ENCODE results near the gene ADAMTS17.

Gene ADAMTS17

DNA sequence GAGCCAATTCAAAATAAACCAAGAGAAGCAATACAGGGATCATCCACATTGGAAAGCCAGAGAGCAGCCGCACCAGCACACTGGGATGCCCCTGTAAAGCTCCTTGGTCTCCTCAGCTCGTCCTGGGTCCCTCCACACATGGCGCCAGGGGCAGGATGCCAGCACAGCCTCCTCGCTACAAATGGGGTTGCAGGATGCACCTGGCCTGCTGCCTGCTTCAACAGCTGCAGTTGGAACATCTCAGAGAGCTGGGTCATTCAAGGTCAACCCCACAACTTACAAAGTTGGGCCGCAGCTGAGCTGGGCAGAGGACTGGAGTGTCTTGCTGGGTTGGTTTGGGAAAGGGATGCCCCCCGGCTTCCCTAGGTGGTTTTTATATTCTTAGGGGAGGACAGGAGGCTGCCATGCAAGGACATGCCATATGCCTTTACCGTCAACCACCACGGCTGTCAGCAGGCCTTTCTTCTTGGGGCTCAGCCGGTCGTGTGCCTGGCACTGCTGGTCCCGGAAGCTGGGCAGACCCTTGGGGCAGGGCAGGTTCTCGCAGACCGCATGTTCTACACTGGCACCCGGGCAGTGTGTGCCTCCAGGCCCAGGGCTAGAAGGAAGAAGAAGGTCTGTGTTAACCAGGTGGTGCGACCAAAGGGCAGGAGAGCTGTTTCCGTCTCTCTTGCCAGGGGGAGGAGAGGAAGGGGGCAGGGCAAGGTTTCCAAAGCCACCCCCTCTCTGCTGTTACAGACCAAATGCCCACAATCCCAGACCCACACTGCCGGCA lies 225.2 kb downstream of the ADAMTS17 start:
- H3K36me3 Mint-ChIP-seq (ENCODE audit: low read depth) = peaks cover 27% of the 10 kb centered on the region
- H3K4me1 Mint-ChIP-seq (ENCODE audit: low read depth) = peaks cover 32% of the 10 kb centered on the region
- H3K27ac Mint-ChIP-seq = no peak overlapping the region
- no peak overlapping the region for H3K4me3 Mint-ChIP-seq
- peaks cover 13% of the 10 kb centered on the region for H3K9me3 Mint-ChIP-seq
- DNase-seq = no peak
- H3K27me3 Mint-ChIP-seq = no peaks in the 10 kb centered on the region

DNA sequence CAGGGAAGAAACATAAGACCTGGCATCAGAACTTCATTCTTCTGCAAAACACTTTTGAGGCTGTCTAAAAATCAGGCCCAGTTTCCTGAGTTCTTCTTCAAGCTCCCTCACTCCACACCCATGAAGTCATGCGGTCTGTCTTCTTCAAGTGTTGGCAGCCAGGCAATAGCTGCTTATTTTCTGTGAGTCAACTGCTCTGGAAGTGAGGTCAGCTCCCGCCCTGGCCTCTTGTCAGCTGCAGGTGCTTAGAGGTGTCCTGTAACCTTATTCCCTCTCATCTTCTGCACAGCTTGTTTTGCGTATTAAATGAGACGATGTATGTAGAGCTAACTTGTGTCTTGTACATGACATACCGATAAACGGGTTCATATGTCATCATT lies 226.1 kb downstream of the ADAMTS17 start:
- Mint-ChIP-seq H3K4me3 (no peak overlapping the region), H3K27me3 (no peaks in the 10 kb centered on the region), H3K27ac (no peak overlapping the region), H3K9me3 (peaks cover 5% of the 10 kb centered on the region), H3K36me3 (ENCODE audit: low read depth) (peaks cover 19% of the 10 kb centered on the region), H3K4me1 (ENCODE audit: low read depth) (peaks cover 42% of the 10 kb centered on the region)
- DNase-seq = no peak

DNA sequence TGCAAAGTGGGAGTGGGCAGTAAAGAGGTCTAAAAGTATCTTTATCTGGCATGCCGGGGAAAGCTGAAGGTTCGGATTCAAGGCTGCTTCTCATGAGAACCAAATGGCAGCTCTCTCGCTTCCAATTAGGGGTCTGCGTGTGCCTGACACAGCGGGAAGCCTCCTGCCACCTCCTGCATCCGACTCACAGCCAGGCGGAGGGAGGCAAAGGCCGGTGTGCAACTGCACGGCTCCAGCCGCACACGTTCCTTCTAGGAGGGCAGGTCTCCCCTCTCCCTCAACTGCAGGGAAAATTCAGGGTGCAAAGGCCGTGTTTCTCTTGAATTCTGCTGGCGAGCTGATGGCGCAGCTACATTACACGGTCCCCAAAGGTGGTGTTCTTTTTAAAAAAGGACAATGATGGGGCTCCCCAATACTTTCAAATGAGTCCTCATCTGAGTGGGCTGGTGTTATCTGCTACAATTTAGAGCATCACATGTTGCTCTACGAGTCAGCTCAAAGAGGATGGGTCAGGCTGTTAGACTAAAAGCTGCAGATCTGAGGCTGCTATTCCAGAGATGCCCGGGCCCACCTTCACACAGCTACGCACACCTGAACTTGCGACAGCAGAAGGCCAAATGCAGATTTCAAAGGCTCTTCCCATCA lies 226.6 kb downstream of the ADAMTS17 start:
- Mint-ChIP-seq H3K27me3 (no peaks in the 10 kb centered on the region), H3K36me3 (ENCODE audit: low read depth) (peaks cover 15% of the 10 kb centered on the region), H3K4me3 (no peak overlapping the region), H3K9me3 (peaks cover 2% of the 10 kb centered on the region), H3K4me1 (ENCODE audit: low read depth) (peaks cover 47% of the 10 kb centered on the region), H3K27ac (no peak overlapping the region)
- DNase-seq = no peak

DNA sequence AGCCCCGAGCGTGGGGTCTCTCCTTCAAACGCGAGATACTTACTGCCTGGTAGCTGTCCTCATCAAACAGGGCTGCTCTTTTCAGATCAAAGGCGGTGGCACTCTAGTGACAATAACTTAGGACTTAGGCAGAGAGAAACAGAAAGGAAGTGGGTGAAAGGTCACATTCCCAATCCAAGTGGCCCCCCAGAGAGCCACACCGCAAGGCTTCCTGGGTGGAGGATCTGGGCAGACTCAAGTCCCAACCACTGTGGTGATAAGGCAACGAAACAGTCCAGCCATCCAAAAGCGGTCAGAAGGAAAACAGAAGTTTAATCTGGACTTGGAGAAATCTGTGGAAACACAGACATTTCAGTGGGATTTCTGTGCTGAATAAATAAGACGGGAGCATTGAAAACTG lies 227.2 kb downstream of the ADAMTS17 start:
- H3K9me3 Mint-ChIP-seq = no peaks in the 10 kb centered on the region
- peaks cover 10% of the 10 kb centered on the region for H3K36me3 Mint-ChIP-seq (ENCODE audit: low read depth)
- no peak for DNase-seq
- no peaks in the 10 kb centered on the region for H3K27me3 Mint-ChIP-seq
- H3K4me1 Mint-ChIP-seq (ENCODE audit: low read depth) = peaks cover 49% of the 10 kb centered on the region
- peak overlapping the region; percentile 80 for H3K27ac Mint-ChIP-seq
- no peak overlapping the region for H3K4me3 Mint-ChIP-seq

DNA sequence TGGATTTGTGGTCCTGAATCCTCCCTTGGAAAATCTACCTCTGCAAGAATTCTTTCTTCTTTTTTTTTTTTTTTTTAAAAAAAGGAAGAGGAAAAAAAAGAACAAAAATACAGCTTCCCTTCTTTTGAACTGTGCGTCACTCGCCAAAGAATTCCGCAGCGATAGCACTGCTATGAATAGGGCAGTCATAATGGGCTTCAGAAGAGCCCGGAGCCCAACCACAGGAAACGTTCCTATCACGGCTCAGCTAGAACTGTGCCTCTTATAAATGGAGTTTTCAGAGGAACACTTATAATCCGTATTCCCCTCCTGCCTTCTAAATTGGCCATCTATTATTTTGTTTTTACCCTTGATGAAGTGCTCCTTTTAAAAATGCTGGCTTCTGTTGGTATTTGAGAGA lies 227.7 kb downstream of the ADAMTS17 start:
- peaks cover 7% of the 10 kb centered on the region for H3K36me3 Mint-ChIP-seq (ENCODE audit: low read depth)

DNA sequence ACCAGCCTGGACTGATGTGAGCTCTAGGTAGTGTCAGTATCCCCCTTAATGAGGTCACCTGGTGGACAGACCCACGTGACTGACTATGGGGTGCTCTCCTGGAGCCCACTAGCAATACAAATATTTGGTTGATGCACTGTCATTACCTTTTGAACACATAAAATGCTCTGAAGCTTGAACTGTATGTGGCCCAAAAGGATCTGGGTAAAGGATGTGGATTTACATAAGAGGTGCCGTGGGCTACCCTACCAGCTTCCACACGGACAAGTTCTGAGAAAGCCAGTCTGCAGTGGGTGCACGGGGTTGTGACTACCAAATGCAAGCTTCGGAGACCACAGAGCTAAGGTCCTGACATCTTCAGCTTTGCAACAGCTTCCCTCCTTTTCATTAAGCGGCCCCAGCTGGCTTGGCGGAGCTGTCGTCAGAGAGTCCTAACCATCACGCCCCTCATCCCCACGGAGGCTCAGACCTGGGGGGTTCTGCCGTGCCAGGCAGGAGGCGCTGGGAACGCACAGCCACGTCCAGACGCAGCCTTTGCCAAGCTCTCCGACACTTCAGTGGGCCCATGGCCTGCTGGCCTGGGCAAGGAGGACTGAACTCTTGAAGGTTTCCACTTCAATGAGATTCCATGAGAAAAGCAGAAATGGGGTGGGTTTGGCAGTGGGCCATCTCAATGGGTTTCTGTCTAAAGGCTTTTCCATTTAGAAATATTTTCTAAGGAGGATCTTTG lies 228.3 kb downstream of the ADAMTS17 start:
- Mint-ChIP-seq H3K27ac (peak overlapping the region; percentile 99), H3K4me1 (ENCODE audit: low read depth) (peaks cover 56% of the 10 kb centered on the region), H3K36me3 (ENCODE audit: low read depth) (peaks cover 7% of the 10 kb centered on the region), H3K4me3 (no peak overlapping the region), H3K9me3 (no peaks in the 10 kb centered on the region), H3K27me3 (no peaks in the 10 kb centered on the region)
- no peak for DNase-seq

More for the DNA sequence above, 227.7 kb downstream of the ADAMTS17 start:
- DNase-seq = no peak
- no peaks in the 10 kb centered on the region for H3K9me3 Mint-ChIP-seq
- H3K27ac Mint-ChIP-seq = peak overlapping the region; percentile 80
- H3K4me1 Mint-ChIP-seq (ENCODE audit: low read depth) = peaks cover 53% of the 10 kb centered on the region
- no peak overlapping the region for H3K4me3 Mint-ChIP-seq
- H3K27me3 Mint-ChIP-seq = no peaks in the 10 kb centered on the region

DNA sequence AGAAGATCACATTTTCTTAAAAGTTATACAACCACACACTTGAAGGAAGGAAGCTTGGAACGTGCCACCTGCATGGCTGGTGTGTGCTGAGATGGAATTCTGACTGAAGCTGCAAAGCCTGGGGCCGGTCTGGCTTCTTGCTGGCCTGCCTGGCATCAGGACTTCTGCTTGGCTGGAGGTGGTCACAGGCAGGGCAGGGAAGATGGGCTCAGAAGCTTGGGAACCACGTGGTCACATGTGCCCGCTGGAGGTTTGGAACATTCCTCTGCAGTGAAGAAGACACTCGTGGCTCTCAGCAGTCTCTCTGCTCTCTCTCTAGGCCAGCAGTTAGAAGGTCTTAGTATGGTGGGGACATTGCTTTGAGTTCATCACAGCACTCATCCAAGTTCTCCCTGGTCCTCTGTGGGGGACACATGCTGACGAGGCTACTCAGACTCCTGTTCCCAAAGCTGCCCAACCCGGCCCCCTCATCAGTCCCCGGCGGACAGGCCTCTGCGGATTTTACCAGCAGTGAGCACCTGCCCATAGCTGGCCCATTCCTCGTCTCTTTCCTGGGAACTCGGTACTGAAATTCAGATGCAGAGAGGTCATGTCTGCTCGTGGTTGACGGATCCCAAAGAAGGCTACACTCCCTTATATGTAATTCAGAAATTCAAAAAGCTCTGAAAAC lies 229.0 kb downstream of the ADAMTS17 start:
- Mint-ChIP-seq H3K4me1 (ENCODE audit: low read depth) (peaks cover 56% of the 10 kb centered on the region), H3K36me3 (ENCODE audit: low read depth) (peaks cover 7% of the 10 kb centered on the region), H3K27me3 (no peaks in the 10 kb centered on the region), H3K4me3 (no peak overlapping the region), H3K27ac (peak overlapping the region; percentile 99), H3K9me3 (no peaks in the 10 kb centered on the region)
- no peak for DNase-seq

DNA sequence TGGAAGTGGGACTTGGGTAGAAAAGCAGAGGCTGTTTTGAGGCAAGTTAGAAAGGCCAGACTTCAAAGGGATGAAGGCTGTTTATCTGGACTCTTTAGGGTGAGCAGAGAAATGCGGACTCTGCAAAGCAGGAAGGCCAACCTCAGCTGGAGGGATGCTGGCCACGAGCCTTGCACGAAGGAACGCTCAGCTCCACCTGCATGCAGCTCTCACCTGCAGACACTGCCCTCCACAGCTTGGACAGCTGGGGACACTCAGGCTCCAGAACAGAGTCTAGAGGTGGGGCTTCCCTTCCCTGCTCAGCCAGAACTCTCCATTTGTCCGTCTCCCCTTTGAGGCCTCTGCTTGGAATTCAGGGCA lies 229.7 kb downstream of the ADAMTS17 start:
- Mint-ChIP-seq H3K9me3 (no peaks in the 10 kb centered on the region), H3K4me3 (no peak overlapping the region), H3K4me1 (ENCODE audit: low read depth) (peaks cover 56% of the 10 kb centered on the region), H3K27ac (peak overlapping the region; percentile 99), H3K27me3 (no peaks in the 10 kb centered on the region), H3K36me3 (ENCODE audit: low read depth) (peaks cover 5% of the 10 kb centered on the region)
- DNase-seq = peak; percentile 40

DNA sequence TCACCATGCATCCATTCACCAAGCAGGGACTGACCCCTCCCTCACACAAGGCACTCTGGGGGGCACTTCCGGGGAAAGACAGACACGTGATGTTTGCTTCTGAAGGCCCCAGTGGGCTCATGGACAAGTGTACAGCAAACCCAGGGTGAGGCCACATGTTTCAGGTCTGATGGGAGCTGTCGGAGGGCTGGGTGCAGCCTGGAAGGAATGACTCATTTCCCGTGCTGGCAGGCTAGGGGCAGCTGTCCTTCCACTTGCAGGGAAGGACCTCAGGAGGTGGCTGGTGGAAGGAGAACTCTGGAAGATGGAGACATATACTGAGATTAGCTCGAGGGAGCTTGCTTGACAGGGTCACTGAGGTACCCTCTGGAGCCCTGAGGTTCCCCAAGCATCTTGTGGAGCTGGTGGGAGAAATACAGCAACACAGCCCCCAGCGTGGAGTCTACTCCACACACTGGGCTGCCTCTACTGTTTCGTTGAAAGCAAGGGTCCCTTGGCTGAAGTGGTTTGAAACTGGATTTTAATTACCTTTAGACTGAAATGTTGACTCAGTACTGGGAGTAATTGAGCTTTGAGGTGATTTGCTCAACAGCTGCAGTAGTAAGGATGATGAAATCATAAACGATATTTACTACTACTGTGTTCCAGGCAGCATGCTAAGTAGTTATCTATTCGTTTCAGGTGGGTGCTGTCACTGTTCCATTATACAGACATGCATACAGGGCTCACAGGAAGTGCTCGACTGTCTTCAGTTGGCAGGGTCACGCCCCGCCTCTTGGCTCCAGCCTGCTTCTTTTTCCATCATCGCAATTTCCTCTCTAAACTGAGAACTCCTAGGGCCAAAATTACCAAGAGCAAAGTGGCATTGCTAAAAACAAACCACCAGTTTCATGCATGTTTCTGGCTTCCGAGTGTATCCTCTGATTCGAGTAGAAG lies 230.4 kb downstream of the ADAMTS17 start:
- Mint-ChIP-seq H3K9me3 (no peaks in the 10 kb centered on the region), H3K4me1 (ENCODE audit: low read depth) (peaks cover 56% of the 10 kb centered on the region), H3K27me3 (no peaks in the 10 kb centered on the region), H3K36me3 (ENCODE audit: low read depth) (peaks cover 4% of the 10 kb centered on the region), H3K4me3 (peak overlapping the region; percentile 42), H3K27ac (peak overlapping the region; percentile 99)
- peak; percentile 58 for DNase-seq

DNA sequence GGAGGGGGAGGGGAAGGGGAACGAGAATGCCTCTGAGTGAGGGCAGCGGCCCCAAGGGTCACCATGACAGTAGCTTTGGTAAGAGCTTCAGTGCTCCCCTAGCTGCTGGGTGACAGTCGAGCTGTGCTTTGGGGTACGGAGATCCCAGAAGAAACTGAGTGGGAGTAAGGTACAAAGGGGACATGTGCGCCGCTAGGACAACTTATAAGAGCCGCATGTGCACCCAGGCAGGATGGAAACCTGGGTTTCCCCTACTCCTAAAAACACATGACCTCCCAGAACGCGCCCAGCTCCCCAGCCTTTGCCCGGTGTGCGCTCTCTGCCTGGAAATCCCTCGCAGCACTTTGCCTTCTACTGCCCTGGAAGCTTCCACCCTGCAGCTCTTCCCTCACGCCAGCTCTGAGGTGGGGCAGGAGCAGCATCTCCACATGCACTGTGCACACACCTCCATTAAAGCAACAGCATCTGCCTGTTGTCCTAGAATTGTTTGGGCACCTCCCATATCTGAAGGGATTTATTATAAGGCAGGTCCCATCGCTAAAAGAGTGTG lies 232.2 kb downstream of the ADAMTS17 start:
- DNase-seq = no peak
- Mint-ChIP-seq H3K4me1 (ENCODE audit: low read depth) (peaks cover 51% of the 10 kb centered on the region), H3K27ac (peak overlapping the region; percentile 7), H3K36me3 (ENCODE audit: low read depth) (peaks cover 2% of the 10 kb centered on the region), H3K4me3 (no peak overlapping the region), H3K27me3 (no peaks in the 10 kb centered on the region), H3K9me3 (no peaks in the 10 kb centered on the region)

DNA sequence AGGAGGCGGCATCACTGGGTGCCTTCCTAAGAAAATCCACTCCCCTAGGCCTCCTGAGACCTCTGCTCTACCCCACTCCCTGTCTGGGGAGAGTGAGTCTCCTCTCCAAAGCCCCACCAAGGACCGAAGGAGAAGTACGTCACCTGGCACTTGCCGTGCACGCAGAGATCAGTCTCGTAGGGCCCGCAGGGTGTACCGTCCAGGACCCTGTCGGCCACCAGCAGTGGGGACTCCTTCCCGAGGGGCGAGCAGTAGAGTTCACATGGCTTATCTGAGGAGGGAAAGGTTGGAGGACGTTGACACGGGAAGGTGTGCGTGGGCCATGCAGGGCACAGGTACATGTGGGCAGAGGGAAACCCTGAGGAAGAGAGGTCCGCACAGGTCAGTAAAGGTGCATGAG lies 232.9 kb downstream of the ADAMTS17 start:
- no peaks in the 10 kb centered on the region for H3K9me3 Mint-ChIP-seq
- H3K27me3 Mint-ChIP-seq = no peaks in the 10 kb centered on the region
- DNase-seq = no peak
- H3K36me3 Mint-ChIP-seq (ENCODE audit: low read depth) = no peaks in the 10 kb centered on the region
- H3K4me1 Mint-ChIP-seq (ENCODE audit: low read depth) = peaks cover 46% of the 10 kb centered on the region
- H3K4me3 Mint-ChIP-seq = no peak overlapping the region
- H3K27ac Mint-ChIP-seq = peak overlapping the region; percentile 65

DNA sequence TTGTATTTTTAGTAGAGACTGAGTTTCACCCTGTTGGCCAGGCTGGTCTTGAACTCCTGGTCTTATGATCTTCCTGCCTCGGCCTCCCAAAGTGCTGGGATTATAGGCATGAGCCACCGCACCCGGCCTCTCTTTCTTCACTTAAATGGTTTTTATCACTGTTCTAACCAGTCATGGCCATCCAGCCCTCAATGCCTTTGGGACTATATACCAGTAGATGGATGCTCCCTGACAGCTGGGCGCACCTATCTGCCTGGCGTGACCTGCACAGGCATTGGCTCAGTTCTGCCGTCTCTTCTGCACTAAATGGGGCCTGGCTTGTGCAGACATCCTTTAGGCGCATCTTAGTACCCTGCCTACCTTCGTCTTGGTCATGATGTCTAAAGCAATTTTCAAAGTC lies 233.4 kb downstream of the ADAMTS17 start:
- Mint-ChIP-seq H3K4me1 (ENCODE audit: low read depth) (peaks cover 41% of the 10 kb centered on the region), H3K27me3 (no peaks in the 10 kb centered on the region), H3K4me3 (no peak overlapping the region), H3K27ac (no peak overlapping the region), H3K36me3 (ENCODE audit: low read depth) (no peaks in the 10 kb centered on the region), H3K9me3 (no peaks in the 10 kb centered on the region)
- DNase-seq = no peak

DNA sequence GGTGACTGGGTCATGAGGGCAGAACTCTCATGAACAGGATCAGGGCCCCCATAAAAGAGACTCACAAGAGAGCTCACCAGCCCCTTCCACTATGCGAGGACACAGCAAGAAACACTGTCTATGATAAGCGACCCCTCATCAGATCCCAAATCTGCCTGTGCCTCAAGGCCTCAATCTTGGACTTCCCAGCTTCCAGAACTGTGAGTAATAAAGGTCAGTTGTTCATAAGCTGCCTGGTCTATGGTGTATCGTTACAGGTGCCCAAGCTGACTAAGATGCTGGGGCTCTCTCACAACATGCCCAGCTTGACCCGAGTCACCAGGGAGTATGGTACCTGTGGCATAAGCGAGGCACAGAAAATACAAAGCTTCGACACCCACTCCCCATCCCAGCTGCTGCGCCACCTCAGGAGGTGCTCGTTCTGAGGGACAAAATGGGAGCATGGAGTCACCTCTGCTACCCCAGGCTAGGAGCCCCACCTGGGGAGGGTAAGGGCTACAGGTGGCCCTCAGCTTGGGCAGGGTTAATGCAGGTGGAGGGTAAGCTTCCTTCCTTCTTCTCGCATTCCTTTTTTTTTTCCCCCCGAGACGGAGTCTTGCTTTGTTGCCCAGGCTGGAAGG lies 234.1 kb downstream of the ADAMTS17 start:
- Mint-ChIP-seq H3K27ac (no peak overlapping the region), H3K36me3 (ENCODE audit: low read depth) (no peaks in the 10 kb centered on the region), H3K9me3 (no peaks in the 10 kb centered on the region), H3K4me1 (ENCODE audit: low read depth) (peaks cover 35% of the 10 kb centered on the region), H3K27me3 (no peaks in the 10 kb centered on the region), H3K4me3 (no peak overlapping the region)
- DNase-seq = no peak
